Chondrocyte (in vitro differentiated cells): ENCODE data around the gene SMKR1. TPM values are rescaled to one million over a fixed set of nuclear protein-coding genes. Genes with fewer than 3 reads are reported as not detected.

Source experiments
- DNase-seq: peaks from one replicate; pipeline ENCODE4 v3.0.0; 2021; ENCODE audit warnings: mixed read lengths, low spot score
- H3K27ac Mint-ChIP-seq: one replicate; pipeline ENCODE4 v1.8.0; 2021; ENCODE audit warnings: mild to moderate bottlenecking, moderate library complexity, mixed read lengths; ENCODE audit not compliant: unreplicated experiment
- H3K27me3 Mint-ChIP-seq: 2 replicates; pipeline ENCODE4 v1.8.0; 2021; ENCODE audit warnings: low read depth, mixed read lengths
- H3K36me3 Mint-ChIP-seq: 2 replicates; pipeline ENCODE4 v1.8.0; 2021; ENCODE audit warnings: low read depth, mixed read lengths
- H3K4me1 Mint-ChIP-seq: 2 replicates; pipeline ENCODE4 v1.8.0; 2021; ENCODE audit warnings: low read depth, mild to moderate bottlenecking, mixed read lengths
- H3K4me3 Mint-ChIP-seq: one replicate; pipeline ENCODE4 v1.8.0; 2021; ENCODE audit warnings: mild to moderate bottlenecking, moderate library complexity, mixed read lengths; ENCODE audit not compliant: unreplicated experiment
- H3K9me3 Mint-ChIP-seq: 2 replicates; pipeline ENCODE4 v1.8.0; 2021; ENCODE audit warnings: low read depth, mixed read lengths
- total RNA-seq: library from RNA; stranded (reverse); gene quantifications from 3 replicates; pipeline ENCODE4 v1.2.1, GENCODE V29; 2021
- TF ChIP-seq, protein P1 (sequence below): fragments of 200-600 bp; sonication (generic); IDR thresholded peaks from 2 replicates; pipeline ENCODE4 v1.5.0; 2021; ENCODE audit warnings: antibody characterized with exemption, mild to moderate bottlenecking, moderate library complexity

SMKR1 gene
- total RNA-seq, 1 donor from 2014 or later: 0.20 TPM

DNA sequence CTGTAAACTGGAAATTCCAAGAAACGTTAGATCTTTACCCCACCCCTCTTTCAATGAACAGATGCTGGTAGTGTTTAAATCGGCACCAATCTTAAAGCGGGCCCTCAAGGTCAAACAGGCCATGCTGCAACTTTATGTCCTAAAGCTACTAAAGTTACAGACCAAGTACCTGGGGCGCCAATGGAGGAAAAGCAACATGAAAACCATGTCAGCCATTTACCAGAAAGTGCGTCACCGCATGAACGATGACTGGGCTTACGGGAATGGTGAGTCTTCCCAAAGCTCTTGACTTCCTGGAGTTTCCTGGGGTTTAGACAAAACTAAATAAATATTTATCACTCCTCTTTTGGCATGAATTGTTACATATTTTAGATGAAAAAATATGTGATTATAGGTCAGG, 19.6 kb upstream of the SMKR1 start:
- Mint-ChIP-seq H3K4me1 (no peaks in the 10 kb centered on the region), H3K36me3 (no peaks in the 10 kb centered on the region), H3K27ac (no peak overlapping the region), H3K27me3 (no peaks in the 10 kb centered on the region), H3K9me3 (no peaks in the 10 kb centered on the region), H3K4me3 (no peak overlapping the region)
- no peak for DNase-seq
- TF ChIP-seq, protein P1, sequence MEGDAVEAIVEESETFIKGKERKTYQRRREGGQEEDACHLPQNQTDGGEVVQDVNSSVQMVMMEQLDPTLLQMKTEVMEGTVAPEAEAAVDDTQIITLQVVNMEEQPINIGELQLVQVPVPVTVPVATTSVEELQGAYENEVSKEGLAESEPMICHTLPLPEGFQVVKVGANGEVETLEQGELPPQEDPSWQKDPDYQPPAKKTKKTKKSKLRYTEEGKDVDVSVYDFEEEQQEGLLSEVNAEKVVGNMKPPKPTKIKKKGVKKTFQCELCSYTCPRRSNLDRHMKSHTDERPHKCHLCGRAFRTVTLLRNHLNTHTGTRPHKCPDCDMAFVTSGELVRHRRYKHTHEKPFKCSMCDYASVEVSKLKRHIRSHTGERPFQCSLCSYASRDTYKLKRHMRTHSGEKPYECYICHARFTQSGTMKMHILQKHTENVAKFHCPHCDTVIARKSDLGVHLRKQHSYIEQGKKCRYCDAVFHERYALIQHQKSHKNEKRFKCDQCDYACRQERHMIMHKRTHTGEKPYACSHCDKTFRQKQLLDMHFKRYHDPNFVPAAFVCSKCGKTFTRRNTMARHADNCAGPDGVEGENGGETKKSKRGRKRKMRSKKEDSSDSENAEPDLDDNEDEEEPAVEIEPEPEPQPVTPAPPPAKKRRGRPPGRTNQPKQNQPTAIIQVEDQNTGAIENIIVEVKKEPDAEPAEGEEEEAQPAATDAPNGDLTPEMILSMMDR: no peak

DNA sequence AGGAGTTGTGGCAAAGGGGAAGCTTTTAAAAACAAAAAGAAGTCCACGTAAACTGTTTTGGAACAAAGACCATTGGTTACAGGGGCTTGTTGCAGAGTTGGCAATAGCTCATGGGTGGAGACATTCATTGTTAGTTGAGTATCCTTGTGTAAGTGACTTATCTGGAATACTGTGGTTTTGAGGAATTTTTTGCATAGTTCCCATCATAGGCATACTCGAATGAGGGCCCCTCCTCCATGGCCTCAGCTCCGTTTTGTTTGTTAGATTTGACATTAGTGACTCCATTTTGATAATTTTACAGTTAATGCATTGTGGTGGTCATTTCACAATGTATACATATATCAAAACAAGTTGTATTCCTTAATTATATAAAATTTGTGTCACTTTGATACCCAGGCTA, 12.8 kb upstream of the SMKR1 start:
- no peaks in the 10 kb centered on the region for H3K36me3 Mint-ChIP-seq
- H3K27ac Mint-ChIP-seq: no peak overlapping the region
- no peaks in the 10 kb centered on the region for H3K9me3 Mint-ChIP-seq
- H3K4me3 Mint-ChIP-seq: no peak overlapping the region
- TF ChIP-seq, protein P1: no peak
- DNase-seq: no peak
- H3K27me3 Mint-ChIP-seq: no peaks in the 10 kb centered on the region
- H3K4me1 Mint-ChIP-seq: peaks cover 6% of the 10 kb centered on the region

DNA sequence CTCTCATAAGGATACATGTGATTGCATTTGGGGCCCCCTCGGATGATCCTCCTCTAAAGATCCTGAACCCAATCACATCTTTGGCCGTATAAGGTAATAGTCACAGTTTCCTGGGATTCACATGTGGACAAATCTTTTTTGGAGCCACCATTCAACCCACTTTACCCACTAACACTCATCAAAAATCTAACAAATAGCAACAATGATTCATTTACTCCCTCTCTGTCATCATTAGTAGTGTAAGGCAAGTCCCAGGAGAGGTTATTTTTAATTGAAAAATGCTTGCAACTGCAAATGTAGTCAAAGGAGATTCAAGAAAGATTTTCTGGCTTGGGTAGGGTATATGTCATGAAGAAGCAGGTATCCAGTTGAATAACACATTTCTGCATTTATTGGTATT, 9.9 kb upstream of the SMKR1 start:
- Mint-ChIP-seq H3K36me3 (no peaks in the 10 kb centered on the region), H3K27ac (no peak overlapping the region), H3K4me1 (peaks cover 6% of the 10 kb centered on the region), H3K4me3 (no peak overlapping the region), H3K27me3 (no peaks in the 10 kb centered on the region), H3K9me3 (no peaks in the 10 kb centered on the region)
- TF ChIP-seq, protein P1: no peak
- DNase-seq: no peak

DNA sequence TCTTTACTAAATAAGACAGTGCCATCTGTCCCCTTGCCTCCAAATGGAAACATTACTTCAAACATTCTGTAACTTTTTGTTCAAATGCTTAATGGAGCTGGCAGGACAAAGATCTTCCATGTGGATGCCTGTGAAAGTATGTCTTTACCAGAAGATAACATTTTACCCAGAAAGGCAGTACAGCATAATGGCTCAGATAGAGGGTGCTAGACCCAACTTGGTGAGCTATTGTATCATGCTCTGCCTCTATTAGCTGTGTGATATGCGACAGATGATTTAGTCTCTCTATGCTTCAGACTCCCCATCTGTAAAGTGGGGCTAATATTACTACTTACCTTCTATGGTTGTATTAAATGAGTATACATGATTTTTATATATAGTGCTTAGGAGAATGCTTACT, 8.8 kb upstream of the SMKR1 start:
- TF ChIP-seq, protein P1: peak; percentile 49
- Mint-ChIP-seq H3K9me3 (no peaks in the 10 kb centered on the region), H3K27me3 (peaks cover 1% of the 10 kb centered on the region), H3K36me3 (no peaks in the 10 kb centered on the region), H3K27ac (no peak overlapping the region), H3K4me3 (no peak overlapping the region), H3K4me1 (peaks cover 6% of the 10 kb centered on the region)
- no peak for DNase-seq

DNA sequence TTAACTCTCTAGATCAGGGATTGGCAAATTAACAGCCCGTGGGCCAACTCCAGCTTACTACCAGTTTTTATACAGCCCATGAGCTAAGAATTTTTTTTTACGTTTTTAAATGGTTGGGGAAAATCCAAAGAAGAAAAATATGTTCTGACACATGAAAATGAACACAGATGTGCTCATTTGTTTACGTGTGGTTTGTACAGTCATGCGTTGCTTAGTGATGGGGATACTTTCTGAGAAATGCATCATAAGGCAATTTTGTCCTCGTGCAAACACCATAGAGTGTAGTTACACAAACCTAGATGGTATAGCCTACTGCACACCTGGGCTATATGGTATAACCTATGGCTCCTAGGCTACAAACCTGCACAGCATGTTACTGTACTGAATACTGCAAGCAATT, 8.3 kb upstream of the SMKR1 start:
- H3K4me1 Mint-ChIP-seq: peaks cover 6% of the 10 kb centered on the region
- no peak for DNase-seq
- no peak overlapping the region for H3K27ac Mint-ChIP-seq
- H3K4me3 Mint-ChIP-seq: no peak overlapping the region
- H3K27me3 Mint-ChIP-seq: peaks cover 1% of the 10 kb centered on the region
- no peaks in the 10 kb centered on the region for H3K9me3 Mint-ChIP-seq
- H3K36me3 Mint-ChIP-seq: no peaks in the 10 kb centered on the region
- TF ChIP-seq, protein P1: no peak
